ENCODE results near the gene DMPK.
A peak's percentile ranks its signal among the peaks of the same experiment; 100 is the strongest.

The DMPK gene

DNA sequence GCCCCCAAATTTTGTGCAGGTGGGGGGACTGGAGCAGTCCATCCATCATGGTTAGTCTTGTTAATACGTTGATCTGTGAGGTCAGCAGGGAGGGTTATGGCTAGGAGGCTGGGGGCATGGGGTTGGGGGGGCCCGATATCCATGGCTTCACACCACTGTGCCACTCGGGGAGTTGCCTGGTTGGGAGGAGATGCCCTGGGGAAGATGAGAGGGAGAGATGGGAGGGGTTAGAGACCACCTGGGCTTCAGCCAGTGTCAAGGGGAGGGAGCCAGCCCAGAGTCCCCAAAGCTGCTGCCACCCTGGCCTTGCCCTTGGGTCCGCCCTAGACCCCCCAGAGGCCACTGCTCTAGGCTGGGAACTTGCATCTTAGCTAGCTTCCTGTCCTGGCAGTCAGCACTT, 1.8 kb upstream of the DMPK start:
- no peak for DNase-seq

DNA sequence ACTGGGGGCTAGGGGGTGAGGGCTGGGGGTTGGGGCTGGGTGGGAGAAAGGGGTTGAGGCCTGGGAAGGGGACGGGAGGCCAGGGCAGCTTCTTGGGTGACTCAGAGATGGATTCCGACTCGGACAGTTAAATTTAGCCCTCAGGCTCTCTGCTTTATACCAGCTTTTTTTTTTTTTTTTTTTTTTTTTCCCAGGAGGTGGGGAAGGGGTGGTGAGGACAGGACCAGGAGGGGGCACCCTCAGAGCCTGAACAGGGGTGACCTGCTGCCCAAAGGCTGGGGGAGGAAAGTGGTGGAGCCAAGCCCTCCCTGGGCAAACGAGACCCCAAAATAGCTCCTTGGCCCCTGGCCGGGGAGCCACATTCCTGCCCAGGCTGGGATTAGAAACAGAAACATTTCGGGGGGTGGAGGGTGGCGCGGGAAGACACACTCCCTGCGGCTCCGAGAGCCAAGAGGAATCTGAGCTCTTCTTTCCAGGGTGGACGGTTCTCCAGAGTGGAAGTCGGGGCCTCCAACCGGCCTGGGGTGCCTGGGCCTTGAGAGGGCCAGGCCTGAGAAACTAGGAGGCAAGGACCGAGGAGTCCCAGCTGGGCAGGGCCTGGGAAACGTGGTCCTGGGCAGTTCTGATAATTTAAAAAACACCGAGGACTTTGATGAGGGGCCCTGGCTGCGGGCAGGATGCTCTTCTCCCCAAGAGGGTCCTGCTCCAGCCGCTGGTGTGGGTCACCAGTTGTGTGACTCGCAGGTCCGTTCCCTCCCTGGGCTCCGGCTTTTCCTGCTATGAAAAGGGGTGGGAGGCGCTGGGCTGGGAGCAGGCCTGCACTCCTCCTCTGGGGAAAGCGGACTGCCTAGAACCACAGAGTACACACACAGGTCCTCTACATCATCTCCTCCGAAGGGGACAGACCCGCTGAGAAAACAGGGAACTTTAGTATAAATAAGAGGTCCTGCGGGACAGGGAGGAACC, 813 bp upstream of the DMPK start:
- no peak for DNase-seq

DNA sequence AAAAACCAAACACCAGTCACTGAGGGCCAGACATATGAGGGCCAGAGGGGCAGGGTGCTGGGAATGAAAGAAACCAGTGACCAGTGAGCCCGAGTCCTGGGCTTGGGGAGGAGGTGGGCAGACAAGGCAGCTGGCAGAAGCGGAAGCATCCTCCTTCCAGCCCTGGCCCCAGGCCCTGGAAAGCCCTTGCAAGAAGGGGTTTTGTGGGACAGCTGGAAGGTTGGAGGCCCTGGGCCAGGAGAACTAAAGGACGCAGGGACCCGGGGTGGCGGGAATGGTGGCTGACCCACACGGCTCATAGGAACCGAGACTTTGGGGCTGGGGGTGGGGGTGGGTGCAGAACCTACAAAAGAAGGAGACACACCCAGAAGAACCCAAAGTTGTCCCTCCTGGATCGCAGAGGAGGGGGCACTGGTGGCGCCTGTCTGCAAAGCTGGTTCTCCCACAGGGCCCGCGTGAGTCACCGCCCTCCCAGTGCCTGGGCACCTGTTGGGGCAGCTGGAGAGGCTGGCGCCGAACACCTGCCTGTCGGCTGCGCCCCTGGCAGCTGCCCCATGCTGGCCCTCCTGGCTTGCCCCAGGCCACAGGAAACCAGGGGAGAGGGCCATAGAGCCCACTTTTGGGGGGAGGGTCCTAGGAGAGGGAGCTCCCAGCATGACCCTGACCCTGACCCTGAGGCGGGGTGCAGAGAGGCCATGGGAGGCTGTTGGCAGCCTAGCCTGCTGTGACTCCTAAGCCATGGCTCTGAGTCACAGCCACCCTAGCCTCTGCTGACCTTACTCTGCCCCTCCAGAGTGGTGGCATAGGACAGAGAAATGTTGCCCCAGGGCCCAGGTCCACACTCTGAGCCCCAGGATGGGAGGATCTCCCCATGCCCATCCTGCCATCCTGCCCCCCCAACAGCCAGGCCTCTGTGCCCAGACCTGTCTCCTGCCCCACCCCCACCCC, 802 bp downstream of the DMPK start:
- no peak for DNase-seq

DNA sequence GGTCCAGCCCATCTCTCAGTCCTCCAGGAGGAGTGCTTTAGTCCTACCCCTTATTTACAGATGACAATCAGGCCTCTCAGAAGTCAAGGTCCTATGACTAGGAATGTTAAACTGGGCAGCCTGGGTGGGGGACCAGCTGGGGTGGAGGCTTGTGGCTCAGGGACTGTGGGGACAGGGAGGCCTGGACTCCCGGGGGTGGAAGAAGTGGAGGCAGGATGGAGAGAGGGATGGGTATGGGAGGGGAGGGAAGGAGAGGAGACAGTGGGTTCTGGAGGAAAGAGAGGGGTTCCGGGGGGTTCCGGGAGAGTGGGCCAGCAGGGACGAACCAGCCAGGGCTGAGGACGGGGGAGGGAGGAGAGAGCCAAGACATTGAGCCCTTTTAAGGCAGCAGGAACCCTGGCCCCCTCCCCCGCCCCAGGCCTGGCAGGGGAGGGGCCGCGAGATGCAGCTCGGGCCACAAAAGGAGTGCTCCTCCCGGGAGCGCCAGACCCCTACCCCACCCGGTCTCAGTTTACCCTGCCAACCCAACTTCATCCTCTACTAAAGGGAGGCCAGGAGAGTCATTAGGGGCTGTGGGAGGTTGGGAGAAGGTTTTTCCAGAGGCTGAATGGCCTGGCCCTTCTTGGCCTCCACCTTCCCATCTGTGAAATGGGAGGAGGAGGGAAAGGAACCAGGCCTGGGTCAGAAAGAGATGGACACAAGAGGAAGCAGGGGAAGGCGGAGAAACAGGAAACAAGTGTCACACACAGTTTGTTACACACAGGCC, 1.7 kb downstream of the DMPK start:
- no peak for DNase-seq

DNA sequence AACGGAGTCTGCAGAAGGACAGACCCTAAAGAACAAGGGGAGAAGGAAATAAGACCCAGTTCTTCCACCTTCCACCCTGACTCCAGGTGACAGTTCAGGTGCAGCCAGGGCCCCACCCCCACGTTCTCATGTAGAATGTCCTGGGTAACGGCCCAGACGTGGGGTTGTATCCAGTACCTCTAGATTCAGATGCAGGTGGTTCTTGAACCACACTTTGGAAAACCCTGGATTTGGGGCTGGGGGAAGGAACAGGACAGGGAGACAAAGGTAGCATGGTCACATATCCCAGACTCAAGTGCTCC, 2.2 kb downstream of the DMPK start:
- no peak for DNase-seq

DNA sequence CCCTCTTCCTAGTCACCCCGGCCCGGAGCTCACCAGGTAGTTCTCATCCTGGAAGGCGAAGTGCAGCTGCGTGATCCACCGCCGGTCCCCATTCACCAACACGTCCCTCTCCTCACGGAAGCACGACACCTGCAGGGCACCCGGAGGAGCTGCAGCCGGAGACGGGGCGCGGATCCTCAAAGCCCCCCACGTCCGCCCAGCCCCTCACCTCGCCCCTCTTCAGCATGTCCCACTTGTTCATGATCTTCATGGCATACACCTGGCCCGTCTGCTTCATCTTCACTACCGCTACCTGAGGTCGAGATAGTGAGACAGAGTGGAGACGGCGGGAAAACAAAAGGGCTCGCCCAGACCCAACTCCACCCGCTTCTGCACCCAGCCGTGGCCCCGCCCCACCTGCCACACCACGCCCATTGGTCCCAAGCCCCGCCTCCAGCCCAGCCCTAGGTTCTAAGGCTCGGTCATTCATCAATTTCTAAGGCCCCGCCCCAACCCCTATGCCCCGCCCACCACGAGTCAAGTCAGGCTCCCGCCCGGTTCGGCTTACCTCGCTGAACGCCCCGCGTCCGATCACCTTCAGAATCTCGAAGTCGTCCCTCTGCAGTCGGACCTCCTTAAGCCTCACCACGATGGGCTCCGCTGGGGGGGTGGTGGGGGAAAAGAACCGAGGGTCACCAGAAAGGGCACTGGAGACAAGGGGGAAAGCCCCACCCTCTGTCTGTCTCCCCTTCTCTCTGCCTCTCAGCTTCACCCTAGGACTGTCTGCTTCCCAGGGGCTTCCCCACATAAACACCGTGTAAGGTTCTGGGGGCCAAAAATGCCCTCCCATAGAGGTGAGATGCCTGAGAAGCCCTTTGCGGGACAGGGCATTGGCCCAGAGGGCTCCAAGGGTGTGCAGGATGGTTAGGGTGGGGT, 2.8 kb downstream of the DMPK start:
- no peak for DNase-seq

DNA sequence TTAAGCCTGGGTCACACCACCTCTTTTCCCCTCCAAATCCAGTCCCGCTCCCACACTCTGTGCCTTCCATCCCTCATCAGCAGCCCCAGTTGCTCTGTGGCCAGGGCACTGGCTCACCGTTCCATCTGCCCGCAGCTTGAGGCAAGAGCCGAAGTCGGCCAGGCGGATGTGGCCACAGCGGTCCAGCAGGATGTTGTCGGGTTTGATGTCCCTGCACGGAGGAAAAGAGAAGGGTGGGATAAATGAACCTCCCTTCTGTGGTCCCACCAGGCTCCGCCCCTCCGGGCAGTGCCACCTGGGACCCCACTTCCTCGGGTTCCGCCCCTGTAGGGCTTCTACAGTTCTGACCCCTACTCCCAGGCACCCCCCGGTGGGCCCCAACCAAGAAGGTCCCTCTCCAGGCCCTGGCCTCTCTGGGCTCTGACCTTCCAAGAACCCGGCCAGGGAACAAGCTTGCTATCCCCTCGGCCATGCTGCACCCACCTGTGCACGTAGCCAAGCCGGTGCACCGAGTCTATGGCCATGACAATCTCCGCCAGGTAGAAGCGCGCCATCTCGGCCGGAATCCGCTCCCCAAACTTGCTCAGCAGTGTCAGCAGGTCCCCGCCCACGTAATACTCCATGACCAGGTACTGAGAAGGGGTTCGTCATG, 4.2 kb downstream of the DMPK start:
- no peak for DNase-seq

DNA sequence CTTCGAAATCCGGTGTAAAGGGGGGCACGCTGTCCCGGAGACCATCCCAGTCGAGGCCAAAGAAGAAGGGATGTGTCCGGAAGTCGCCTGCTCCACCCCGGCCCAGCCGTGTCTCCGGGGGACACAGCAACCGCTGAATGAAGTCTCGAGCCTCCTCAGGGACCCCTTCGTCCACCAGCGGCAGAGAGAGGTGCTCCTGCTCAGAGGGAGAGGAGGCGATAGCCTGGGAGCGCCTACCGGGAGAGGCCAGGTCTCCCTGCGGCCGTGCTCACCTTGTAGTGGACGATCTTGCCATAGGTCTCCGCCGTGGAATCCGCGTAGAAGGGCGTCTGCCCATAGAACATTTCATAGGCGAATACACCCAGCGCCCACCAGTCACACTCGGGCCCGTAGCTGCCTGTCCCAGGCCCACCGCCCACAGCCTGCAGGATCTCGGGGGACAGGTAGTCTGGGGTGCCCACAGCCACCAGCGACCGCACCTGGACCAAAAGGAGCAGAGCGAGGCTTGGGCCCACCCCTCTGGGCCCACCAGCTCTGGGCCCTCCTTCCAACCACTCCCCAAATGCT, 4.8 kb downstream of the DMPK start:
- DNase-seq = no peak

DNA sequence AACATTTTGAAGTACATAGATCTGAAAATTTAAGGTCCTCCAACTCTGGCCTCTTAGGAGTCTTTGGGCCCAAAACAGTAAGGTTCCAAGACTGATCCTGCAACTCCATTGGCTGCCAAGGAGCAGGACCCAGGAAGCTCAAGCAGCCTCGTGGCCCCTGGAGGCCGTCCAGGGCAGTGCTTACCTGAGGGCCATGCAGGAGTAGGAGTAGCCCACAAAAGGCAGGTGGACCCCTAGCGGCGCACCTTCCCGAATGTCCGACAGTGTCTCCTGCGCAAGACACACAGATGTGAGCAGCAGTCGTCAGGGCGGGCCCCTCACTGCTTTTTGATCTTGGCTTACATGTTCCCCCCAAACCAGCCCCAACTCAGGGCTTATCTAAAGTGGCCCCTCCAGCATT, 7.5 kb downstream of the DMPK start:
- DNase-seq = no peak

DNA sequence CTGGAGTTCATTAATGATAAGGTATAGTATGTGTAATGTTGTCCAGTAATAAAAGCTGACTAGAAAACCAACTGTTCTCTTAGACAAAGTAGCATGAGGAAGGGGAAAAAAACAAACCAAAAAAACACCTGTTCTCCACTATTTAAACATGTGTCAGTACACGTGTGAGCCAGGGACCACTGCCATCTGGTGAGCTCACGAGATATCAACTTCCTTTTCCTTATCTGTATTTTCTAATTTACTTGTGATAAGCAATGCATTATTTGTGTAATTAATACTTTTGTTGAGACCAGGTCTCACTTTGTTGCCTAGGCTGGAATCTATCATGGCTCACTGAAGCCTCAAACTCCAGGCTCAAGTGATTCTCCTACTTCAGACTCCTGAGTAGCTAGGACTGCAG, 8.9 kb downstream of the DMPK start:
- DNase-seq = no peak

DNA sequence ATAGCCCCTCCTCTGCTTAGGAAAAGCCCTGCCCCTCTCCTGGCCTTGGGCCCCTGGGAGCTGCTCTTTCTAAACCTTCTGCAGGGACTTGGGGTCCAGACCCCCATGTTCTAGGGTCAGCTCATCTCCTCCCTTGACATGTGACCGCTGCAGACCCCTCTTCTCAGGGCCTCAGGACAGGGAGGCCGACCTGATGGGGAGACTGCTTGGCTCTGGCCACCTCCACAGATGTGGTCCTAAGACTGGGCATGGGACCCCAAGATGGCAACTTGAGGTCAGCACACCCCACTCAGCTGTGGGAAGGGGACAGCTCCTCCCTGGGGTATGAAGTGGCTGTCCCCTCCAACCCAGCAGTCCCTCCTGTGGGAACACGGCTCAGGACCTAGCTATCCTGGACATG, 9.4 kb downstream of the DMPK start:
- no peak for DNase-seq

DNA sequence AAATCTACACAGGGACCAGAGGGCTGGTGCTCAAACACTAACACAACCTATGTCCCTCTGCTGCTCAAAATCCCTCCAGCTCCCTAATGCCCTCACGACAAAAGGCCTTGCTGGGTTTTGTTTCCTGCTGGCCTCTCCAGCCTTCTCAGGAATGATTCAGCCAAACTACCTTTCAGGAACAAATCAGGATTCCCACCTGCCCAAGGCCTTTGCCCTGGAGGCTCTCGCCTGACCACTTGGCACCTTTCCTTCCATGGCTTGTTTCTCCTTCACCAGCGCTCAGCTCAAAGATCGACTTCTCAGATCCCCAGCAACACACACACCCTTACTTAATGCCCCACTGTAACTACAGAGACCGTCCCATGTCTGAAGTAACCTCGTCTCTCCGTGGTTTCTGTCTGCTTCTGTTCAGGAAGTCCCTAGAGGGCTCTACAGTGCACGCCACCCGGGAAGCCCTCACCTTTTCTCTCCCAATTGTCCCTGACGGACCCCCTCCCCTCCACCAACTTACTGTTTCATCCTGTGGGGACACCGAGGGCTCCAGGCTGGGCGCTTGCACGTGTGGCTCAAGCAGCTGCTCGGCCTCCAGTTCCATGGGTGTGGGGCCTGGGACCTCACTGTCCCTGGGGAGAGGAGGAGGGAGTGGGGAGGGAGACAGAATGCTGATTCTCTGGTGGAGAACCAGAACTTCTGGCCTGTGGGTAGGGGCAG, 10.0 kb downstream of the DMPK start:
- DNase-seq = no peak

DNA sequence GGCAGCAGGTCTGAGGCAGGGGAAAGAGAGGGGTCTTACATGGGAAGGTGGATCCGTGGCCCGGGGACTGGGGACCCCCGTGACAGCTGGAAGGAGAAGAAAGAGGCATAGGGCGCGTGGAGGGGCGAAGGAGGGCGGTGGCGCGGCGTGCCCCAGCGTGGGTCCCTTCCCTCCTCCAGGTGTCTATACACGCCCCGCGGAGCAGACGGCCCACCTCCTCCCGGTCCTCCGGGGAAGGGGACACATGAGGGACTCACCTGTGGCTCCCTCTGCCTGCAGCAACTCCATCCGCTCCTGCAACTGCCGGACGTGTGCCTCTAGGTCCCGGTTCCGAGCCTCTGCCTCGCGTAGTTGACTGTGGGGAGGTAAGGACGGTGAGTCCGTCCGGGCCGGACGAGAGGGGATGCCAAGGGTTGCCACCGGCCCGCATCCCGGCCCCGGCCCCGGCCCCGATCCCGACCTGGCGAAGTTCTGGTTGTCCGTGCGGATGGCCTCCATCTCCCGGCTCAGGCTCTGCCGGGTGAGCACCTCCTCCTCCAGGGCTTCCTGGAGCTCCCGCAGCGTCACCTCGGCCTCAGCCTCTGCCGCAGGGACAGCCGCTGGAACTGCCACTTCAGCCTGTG, 10.9 kb downstream of the DMPK start:
- no peak for DNase-seq

DNA sequence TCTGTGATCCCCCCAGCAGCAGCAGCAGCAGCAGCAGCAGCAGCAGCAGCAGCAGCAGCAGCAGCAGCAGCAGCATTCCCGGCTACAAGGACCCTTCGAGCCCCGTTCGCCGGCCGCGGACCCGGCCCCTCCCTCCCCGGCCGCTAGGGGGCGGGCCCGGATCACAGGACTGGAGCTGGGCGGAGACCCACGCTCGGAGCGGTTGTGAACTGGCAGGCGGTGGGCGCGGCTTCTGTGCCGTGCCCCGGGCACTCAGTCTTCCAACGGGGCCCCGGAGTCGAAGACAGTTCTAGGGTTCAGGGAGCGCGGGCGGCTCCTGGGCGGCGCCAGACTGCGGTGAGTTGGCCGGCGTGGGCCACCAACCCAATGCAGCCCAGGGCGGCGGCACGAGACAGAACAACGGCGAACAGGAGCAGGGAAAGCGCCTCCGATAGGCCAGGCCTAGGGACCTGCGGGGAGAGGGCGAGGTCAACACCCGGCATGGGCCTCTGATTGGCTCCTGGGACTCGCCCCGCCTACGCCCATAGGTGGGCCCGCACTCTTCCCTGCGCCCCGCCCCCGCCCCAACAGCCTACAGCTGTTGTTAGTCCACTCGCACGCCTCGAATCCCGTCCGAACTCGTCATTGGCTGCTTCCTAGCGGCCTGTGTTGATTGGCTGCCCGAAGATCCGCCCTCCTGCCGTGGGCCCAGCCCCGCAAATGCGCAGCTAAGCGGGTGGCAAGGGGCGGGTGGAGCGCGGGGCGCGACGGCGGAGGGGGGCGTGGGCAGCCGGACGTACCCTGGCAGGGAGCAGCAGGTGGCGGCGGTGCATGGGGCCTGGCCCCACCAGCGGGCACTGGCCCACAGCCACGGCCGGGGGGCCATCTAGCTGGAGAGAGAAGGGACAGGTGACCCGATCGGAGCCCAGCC, 11.8 kb downstream of the DMPK start:
- DNase-seq = peak; percentile 70

DNA sequence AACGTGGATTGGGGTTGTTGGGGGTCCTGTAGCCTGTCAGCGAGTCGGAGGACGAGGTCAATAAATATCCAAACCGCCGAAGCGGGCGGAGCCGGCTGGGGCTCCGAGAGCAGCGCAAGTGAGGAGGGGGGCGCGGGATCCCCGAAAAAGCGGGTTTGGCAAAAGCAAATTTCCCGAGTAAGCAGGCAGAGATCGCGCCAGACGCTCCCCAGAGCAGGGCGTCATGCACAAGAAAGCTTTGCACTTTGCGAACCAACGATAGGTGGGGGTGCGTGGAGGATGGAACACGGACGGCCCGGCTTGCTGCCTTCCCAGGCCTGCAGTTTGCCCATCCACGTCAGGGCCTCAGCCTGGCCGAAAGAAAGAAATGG, 12.5 kb downstream of the DMPK start:
- no peak for DNase-seq

DNA sequence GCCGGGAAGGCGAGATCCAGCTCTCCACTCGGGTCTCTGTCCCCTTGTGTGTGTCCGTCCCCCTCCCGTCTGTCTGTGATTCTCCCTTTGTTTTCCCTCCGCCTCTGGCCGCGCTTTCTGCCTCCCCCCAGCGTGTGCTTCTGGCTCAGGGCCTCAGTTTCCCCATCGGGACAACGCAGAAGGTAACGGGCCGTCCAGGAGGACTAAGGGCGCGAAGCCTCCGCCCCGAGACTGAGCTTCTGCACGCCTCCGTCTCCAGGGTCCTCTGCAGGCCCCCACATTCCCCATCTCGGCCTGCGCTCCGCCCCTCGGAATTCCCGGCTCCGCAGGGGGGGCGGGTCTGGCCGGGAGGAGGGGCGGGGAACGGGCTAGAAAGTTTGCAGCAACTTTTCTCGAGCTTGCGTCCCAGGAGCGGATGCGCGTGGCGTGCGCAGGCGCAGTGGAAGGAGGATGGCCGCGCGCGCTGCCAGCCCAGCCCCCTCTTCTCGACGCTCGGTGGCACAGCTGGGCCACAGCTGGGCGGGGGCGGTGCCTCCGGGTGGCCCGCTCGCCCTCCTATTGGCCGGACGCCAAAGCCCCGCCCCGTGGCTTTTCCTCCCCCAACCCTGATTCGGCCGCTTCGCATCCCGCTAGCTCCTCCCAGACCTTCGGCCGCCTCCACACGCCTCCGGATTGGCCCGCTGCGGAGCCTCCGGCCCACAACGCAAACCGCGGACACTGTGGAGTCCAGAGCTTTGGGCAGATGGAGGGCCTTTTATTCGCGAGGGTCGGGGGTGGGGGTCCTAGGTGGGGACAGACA, 13.1 kb downstream of the DMPK start, which contains the start of gene SIX5:
Gene SIX5, minus strand, starts transcription at position 269 of the 799 bp plus-strand sequence. CDS start 408 bp downstream, outside the sequence.
- DNase-seq = no peak

DNA sequence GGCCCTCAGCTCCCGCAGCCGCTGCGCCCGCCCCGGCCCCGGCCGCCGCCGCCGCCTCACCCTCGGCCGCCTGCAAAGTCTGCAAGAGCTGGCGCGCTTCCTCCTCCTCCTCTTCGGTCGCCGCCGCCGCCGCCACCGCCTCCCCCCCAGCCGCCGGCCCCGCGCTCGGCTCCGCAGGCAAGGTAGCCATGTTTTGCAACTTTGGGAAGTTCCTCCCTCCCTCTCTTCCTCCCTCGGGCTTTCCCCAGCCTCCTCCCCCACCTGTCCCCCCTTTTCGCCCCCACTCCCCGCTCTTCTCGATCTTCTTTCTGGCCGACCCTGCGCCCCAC, 13.7 kb downstream of the DMPK start:
- DNase-seq = no peak
